HG02840 (cell line): ENCODE data around the gene NEURL4.
"Not testable (repeated sequence)": the region's sequence is repeated elsewhere in the genome, so short reads cannot be mapped to it uniquely, and the experiment has no call there.

Experiments
- ATAC-seq: cut with Tn5 transposase; IDR thresholded peaks from one replicate; pipeline ENCODE4 v1.9.1; 2021; ENCODE audit warnings: mild to moderate bottlenecking, moderate library complexity, moderate number of reproducible peaks; ENCODE audit not compliant: unreplicated experiment, low FRiP score

NEURL4 gene

DNA sequence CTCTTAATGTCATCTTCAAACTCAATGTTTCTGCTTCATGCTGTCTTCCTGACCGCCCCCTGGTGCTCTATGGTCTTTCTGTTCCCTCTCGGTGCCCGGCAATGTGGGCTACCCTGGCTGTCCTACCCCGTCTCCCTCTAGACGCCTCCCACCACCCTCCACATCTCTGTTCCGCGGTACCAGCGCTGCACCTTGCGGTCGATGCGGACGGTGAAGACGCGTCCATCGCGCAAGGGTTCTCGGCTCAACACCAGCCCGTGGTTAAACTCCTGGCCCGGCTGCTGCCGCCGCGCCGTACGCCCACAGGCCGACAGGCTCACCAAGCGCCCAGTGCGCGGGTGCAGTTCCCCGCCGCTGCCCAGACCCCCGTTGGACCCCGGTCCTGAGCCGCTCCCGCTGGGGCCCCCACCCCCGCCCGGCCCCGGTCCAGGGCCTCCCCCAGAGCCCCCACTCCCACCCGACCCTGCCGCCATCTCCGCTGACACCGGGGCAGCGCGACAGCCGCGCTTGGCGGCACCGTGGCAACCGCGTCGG lies at the start of gene NEURL4:
NEURL4 (minus strand) TSS at position 496 of the 534 bp plus-strand sequence; CDS start at position 473, 23 bp downstream.
- ATAC-seq, result no peak

DNA sequence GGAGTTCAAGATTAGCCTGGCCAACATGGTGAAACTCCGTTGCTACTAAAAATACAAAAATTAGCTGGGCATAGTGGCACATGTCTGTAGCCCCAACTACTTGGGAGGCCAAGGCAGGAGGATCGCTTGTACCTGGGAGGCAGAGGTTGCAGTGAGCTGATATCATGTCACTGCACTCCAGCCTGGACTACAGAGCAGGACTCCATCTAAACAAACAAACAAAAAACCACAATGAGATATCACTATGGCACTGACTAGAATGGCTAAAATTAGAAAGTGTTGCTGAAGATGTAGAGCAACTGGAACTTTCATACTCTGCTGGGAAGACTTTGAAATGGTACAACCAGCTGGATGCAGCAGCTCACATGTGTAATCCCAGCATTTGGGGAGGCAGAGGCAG lies 45.2 kb upstream of the NEURL4 start:
- no peak for ATAC-seq

DNA sequence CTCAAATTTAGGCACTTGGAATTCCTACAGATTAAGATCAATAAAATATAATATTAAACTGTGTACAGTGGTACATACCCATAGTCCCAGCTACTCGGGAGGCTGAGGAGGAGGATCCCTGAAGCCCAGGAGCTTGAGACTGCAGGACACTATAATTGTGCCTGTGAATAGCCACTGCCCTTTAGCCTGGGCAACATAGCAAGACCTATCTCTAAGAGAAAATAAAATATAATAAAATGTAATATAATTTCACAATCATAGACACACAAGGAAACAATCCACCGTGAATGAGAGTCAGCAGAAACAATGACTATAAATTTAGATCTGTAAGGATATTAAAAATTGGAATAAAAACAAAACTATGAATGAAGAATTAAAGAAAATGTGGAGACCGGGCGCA lies 41.7 kb upstream of the NEURL4 start:
- no peak for ATAC-seq

- no peak for ATAC-seq
These were observed 40.7 kb upstream of the NEURL4 start for GRCh38 chr17:7369825-7370224.

- not testable (repeated sequence) for ATAC-seq
These were observed 39.5 kb upstream of the NEURL4 start for GRCh38 chr17:7368599-7368994.

- no peak for ATAC-seq
These were observed 38.9 kb upstream of the NEURL4 start for GRCh38 chr17:7367918-7368598.

GRCh38 chr17:7367083-7367482 lies 37.9 kb upstream of the NEURL4 start:
- no peak for ATAC-seq

- not testable (repeated sequence) for ATAC-seq
These were observed 36.8 kb upstream of the NEURL4 start for GRCh38 chr17:7365963-7366362.

DNA sequence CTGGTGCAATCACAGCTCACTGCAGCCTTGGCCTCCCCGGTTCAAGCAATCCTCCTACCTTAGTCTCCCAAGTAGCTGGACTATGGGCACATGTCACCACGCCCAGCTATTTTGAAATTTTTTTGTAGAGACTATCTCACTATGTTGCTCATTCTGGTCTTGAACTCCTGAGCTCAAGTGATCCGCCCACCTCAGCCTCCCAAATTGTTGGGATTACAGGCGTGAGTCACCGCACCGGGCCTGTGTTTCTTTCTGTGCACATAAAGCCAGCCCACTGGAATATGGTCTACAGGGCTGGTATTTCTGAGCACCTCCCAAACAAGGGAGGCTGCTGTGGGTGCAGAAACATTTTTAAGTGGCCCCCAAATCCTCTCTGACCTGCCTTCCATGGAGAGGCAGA lies 34.2 kb upstream of the NEURL4 start:
- no peak for ATAC-seq

- ATAC-seq, result no peak
These were observed 32.8 kb upstream of the NEURL4 start for GRCh38 chr17:7361906-7362305.

DNA sequence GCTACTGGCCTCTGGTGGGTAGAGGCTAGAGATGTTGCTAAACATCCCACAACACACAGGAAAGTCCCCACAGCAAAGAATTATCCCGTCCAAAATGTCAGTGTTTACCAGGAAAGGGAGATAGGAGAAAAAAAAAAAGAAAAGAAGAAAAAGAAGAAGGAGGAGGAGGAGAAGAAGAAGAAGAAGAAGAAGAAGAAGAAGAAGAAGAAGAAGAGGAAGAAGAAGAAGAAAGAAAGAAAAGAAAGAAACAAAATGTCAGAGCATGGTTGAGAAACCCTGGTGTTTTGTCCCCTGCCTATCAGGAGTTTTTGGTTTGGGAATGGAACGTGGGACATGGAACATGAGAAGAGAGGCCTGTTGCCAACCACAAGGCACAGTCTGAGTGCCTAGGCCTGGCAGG lies 28.2 kb upstream of the NEURL4 start:
- ATAC-seq, result no peak

DNA sequence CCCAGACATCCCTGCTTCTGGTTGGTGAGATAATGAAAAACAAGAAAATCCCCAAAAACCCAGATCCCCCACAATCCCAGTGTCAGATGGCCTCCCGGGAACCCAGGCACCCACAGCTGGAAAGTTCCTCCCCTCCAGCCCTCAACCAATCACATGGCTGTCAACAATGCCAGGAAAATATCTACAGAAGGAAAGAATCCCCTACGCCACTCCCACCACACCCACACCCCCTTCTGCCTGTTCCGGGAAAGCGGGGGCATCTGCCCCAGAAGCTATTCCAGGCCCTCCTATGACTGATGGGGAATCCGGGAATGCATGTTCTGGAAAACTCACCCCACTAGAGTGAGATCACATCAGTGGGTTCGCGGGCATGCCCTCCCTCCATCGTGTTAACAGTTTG lies 27.6 kb upstream of the NEURL4 start:
- ATAC-seq, result no peak

GRCh38 chr17:7356072-7356549 lies 27.0 kb upstream of the NEURL4 start:
- no peak for ATAC-seq

DNA sequence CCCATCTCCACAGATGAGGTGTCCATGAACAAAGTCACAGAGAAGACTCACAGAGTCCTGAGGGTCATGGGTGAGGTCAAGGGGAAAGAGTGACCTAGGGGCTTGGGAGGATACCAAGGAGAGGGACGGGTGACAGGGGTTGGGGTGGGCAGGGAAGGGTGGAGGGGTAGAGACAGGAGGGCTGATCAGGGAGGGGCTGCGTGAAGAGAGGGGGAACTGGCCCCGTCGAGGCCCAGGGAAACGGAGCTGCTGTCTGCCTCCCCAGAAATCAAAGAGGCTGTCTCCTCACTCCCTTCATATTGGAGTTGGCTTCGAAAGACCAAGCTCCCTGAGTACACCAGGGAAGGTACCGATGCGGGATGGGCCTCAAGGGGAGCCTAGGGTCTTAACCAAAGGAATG lies 26.4 kb upstream of the NEURL4 start:
- ATAC-seq, result no peak

GRCh38 chr17:7355053-7355452 lies 25.9 kb upstream of the NEURL4 start, which contains the start of gene TMEM95:
Gene TMEM95, plus strand, starts transcription at chr17:7355156. Its CDS starts 49 bp downstream, at chr17:7355205.
- no peak for ATAC-seq

DNA sequence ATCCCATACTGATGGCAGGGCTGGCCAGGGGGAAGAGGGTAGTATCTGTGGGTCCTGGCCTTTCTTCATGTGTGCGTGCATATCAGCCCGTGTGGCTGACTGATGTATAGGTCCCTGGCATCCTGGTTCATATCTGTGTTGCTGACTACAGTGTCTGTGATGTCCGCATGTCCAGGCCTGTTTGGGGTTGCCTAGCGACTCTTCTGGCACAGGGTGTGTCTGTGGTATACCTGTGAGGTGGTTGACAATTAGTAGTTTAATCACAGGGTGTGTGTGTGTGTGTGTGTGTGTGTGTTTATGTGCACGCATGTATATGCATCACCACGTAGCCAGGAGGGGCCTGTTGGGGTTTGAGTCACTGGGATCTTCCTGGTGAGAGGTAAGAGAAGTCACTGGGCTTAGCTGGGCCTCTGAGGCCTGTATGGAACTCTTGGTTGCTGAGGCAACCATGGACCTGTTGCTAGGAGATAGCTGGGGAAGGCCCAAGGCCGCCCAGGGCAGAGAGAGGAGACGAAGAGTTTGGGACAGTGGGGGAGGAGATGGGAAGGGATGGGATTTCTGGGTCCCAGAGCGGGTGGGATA lies 25.2 kb upstream of the NEURL4 start:
- no peak for ATAC-seq

GRCh38 chr17:7352910-7353635 lies 23.9 kb upstream of the NEURL4 start:
- ATAC-seq, result no peak

DNA sequence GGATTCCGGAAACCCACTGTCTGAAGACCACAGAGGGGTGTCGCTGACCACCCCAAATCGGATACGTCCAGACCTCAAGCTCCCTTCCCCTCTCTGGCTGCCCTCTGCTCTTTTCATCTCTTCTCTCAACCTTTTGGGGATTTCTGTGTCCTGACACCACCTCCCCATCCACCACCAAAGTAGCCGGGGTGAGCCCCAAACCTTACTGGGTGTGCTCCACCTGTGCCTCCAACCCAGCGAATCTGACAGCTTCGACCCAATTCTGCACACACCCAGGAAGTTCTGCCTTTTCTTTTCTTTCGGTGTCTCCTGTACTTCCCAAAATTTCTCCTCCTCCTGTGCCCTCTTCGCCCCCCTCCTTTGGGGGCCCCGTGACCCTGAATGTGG lies 23.4 kb upstream of the NEURL4 start:
- no peak for ATAC-seq

DNA sequence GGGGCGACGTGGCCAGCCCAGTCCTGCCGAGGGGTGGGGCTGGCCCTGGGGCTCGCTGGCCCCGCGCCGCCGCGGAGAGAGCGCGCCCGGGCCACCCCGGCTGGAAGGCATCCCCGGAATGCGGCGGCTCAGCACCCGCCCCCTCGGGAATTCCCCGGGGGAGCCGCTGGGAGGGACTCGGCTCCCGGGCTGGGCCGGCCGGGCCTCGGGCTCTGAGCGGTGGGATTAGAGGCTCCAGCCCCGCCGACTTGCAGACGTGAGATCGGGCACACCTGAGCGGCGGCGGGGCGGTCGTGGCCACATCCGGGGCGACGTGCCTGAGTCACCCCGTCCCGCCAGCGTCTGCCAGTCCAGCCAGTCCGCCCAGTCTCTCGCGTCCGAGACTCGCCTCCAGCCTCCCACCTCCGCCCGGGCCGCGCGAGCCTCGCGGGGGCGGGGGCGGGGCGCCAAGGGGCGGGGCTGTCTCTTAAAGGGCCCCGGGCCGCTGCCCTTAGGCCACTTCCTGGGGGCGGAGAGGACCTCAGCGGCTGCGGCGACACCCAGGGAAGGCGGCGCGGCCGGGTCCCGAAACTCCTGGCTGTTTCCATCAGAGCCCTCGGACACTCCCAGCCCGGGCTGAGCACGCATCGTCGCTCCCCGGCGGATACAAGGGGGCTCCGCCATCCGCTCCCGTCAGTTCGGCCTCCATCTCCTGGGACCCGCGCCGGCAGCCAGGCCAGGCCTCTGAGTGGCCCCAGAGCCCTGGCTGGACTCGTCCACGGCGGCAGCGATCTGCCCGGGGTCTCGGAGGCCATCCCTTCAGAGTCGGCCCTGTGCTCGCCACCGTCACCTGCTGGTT lies 22.7 kb upstream of the NEURL4 start, which contains the start of gene KCTD11:
KCTD11 (plus strand) TSS at position 498 of the 838 bp plus-strand sequence.
- peak; percentile 60 for ATAC-seq
